ENCODE measurements around the gene PPP1R7.

Gene PPP1R7

GRCh38 chr2:241112592-241112991 is 37.7 kb upstream of the PPP1R7 start:
- no peak overlapping the region for H3K4me3 ChIP-seq (ENCODE audit: low read depth, low read length)
- no peak for TF ChIP-seq CTCF (IDR thresholded peaks at IDR 0.05; ENCODE audit: low read depth, low read length)
- no peak for DNase-seq (ENCODE audit: low read depth, low spot score)
- in situ Hi-C loops (cut with HindIII; ENCODE audit: low sequenced_read_pairs) = no loop called here

- in situ Hi-C loops (cut with HindIII; ENCODE audit: low sequenced_read_pairs) = no loop called here
- H3K4me3 ChIP-seq (ENCODE audit: low read depth, low read length) = no peak overlapping the region
- DNase-seq (ENCODE audit: low read depth, low spot score) = no peak
- TF ChIP-seq CTCF (IDR thresholded peaks at IDR 0.05; ENCODE audit: low read depth, low read length) = no peak
These were observed 35.4 kb upstream of the PPP1R7 start for GRCh38 chr2:241114836-241115235.

GRCh38 chr2:241115361-241115760 is 34.9 kb upstream of the PPP1R7 start:
- H3K4me3 ChIP-seq (ENCODE audit: low read depth, low read length) = no peak overlapping the region
- in situ Hi-C loops (cut with HindIII; ENCODE audit: low sequenced_read_pairs) = no loop called here
- TF ChIP-seq CTCF (IDR thresholded peaks at IDR 0.05; ENCODE audit: low read depth, low read length) = no peak
- no peak for DNase-seq (ENCODE audit: low read depth, low spot score)

GRCh38 chr2:241116606-241117560 is 33.4 kb upstream of the PPP1R7 start:
- no peak for DNase-seq (ENCODE audit: low read depth, low spot score)
- no peak for TF ChIP-seq CTCF (IDR thresholded peaks at IDR 0.05; ENCODE audit: low read depth, low read length)
- no peak overlapping the region for H3K4me3 ChIP-seq (ENCODE audit: low read depth, low read length)
- in situ Hi-C loops (cut with HindIII; ENCODE audit: low sequenced_read_pairs) = no loop called here

GRCh38 chr2:241118737-241119505 is 31.3 kb upstream of the PPP1R7 start:
- H3K4me3 ChIP-seq (ENCODE audit: low read depth, low read length) = no peak overlapping the region
- no peak for DNase-seq (ENCODE audit: low read depth, low spot score)
- TF ChIP-seq CTCF (IDR thresholded peaks at IDR 0.05; ENCODE audit: low read depth, low read length) = no peak
- in situ Hi-C loops (cut with HindIII; ENCODE audit: low sequenced_read_pairs) = no loop called here

- in situ Hi-C loops (cut with HindIII; ENCODE audit: low sequenced_read_pairs) = no loop called here
- no peak for TF ChIP-seq CTCF (IDR thresholded peaks at IDR 0.05; ENCODE audit: low read depth, low read length)
- no peak for DNase-seq (ENCODE audit: low read depth, low spot score)
- no peak overlapping the region for H3K4me3 ChIP-seq (ENCODE audit: low read depth, low read length)
These were observed 29.8 kb upstream of the PPP1R7 start for GRCh38 chr2:241120440-241120839.
